Activated T-cell treated with anti-CD3 and anti-CD28 coated beads, Interleukin-2, amount 50 U/mL, for 4 hours (primary cell): ENCODE measurements around the gene TIAM2. TPM values are rescaled to one million over a fixed set of nuclear protein-coding genes. Genes with fewer than 3 reads are reported as not detected.

Source experiments
- ATAC-seq, 2 donors: fragments of 200-7000 bp; cut with Tn5 transposase; one replicate each; pipeline ENCODE4 v1.10.0; 2021
- DNase-seq: peaks from one replicate; pipeline ENCODE4 v3.0.0-alpha.2; 2020
- H3K27me3 Mint-ChIP-seq: one replicate; pipeline ENCODE4 v1.8.0; 2021; ENCODE audit warnings: low read depth, mixed read lengths
- H3K36me3 Mint-ChIP-seq: one replicate; pipeline ENCODE4 v1.8.0; 2022; ENCODE audit warnings: mixed read lengths; ENCODE audit not compliant: insufficient read depth
- H3K4me1 Mint-ChIP-seq: one replicate; pipeline ENCODE4 v1.8.0; 2021; ENCODE audit warnings: low read depth, mixed read lengths
- H3K4me3 Mint-ChIP-seq: one replicate; pipeline ENCODE4 v1.8.0; 2021; ENCODE audit warnings: mild to moderate bottlenecking, moderate library complexity, mixed read lengths
- H3K9me3 Mint-ChIP-seq: one replicate; pipeline ENCODE4 v1.8.0; 2021; ENCODE audit warnings: mixed read lengths
- total RNA-seq, 3 donors: library from RNA; stranded (reverse); gene quantifications; one replicate each; pipeline ENCODE4 v1.2.1, GENCODE V29; 2021

Gene TIAM2
- total RNA-seq, 3 donors from 2014 or later = 11.0 to 18.5 (median 12.2) TPM

GRCh38 chr6:155291291-155291690 is 296.2 kb downstream of the TIAM2 start:
- H3K9me3 Mint-ChIP-seq = no peaks in the 10 kb centered on the region
- DNase-seq (no peak), ATAC-seq (no peak)
- no peak overlapping the region for H3K4me3 Mint-ChIP-seq
- H3K36me3 Mint-ChIP-seq = peaks cover 44% of the 10 kb centered on the region
- H3K27me3 Mint-ChIP-seq = no peaks in the 10 kb centered on the region
- peaks cover 5% of the 10 kb centered on the region for H3K4me1 Mint-ChIP-seq

GRCh38 chr6:155292711-155293110 is 297.6 kb downstream of the TIAM2 start:
- no peaks in the 10 kb centered on the region for H3K9me3 Mint-ChIP-seq
- ATAC-seq = no peak
- H3K4me1 Mint-ChIP-seq = peaks cover 4% of the 10 kb centered on the region
- H3K27me3 Mint-ChIP-seq = no peaks in the 10 kb centered on the region
- DNase-seq = no peak
- H3K4me3 Mint-ChIP-seq = no peak overlapping the region
- peaks cover 50% of the 10 kb centered on the region for H3K36me3 Mint-ChIP-seq

GRCh38 chr6:155297669-155298068 is 302.6 kb downstream of the TIAM2 start:
- ATAC-seq = no peak
- Mint-ChIP-seq H3K4me1 (peaks cover 5% of the 10 kb centered on the region), H3K36me3 (peaks cover 36% of the 10 kb centered on the region), H3K27me3 (no peaks in the 10 kb centered on the region), H3K9me3 (no peaks in the 10 kb centered on the region), H3K4me3 (no peak overlapping the region)
- DNase-seq = no peak

GRCh38 chr6:155301867-155302266 is 306.8 kb downstream of the TIAM2 start:
- Mint-ChIP-seq H3K27me3 (no peaks in the 10 kb centered on the region), H3K36me3 (peaks cover 42% of the 10 kb centered on the region), H3K4me1 (peaks cover 6% of the 10 kb centered on the region), H3K4me3 (no peak overlapping the region), H3K9me3 (no peaks in the 10 kb centered on the region)
- DNase-seq (no peak), ATAC-seq (no peak)

- ATAC-seq (no peak), DNase-seq (no peak)
- Mint-ChIP-seq H3K36me3 (peaks cover 40% of the 10 kb centered on the region), H3K4me3 (no peak overlapping the region), H3K9me3 (no peaks in the 10 kb centered on the region), H3K27me3 (no peaks in the 10 kb centered on the region), H3K4me1 (peaks cover 15% of the 10 kb centered on the region)
Measured at GRCh38 chr6:155303361-155303870, 308.3 kb downstream of the TIAM2 start.

- no peak overlapping the region for H3K4me3 Mint-ChIP-seq
- DNase-seq = no peak
Measured at GRCh38 chr6:155306958-155307357, 311.8 kb downstream of the TIAM2 start.

More at GRCh38 chr6:155306958-155307357, 311.8 kb downstream of the TIAM2 start:
- Mint-ChIP-seq H3K27me3 (no peaks in the 10 kb centered on the region), H3K36me3 (peaks cover 36% of the 10 kb centered on the region), H3K4me1 (peaks cover 29% of the 10 kb centered on the region), H3K9me3 (no peaks in the 10 kb centered on the region)
- ATAC-seq = no peak
